Natural killer cell (primary cell): ENCODE results near the gene ATF6B. TPM values are rescaled to one million over a fixed set of nuclear protein-coding genes. Genes with fewer than 3 reads are reported as not detected.
"Not testable (repeated sequence)": the region's sequence is repeated elsewhere in the genome, so short reads cannot be mapped to it uniquely, and the experiment has no call there.

Experiments
- ATAC-seq, 3 donors: fragments of 150-1000 bp in 2 of 3; fragments of 200-7000 bp in 1 of 3; cut with Tn5 transposase; 1 replicate in 1 of 3; 2 replicates in 2 of 3; pipeline ENCODE4 v1.10.0; 2021; ENCODE audit warnings: mild to moderate bottlenecking in 2 of 3, moderate library complexity in 2 of 3
- DNase-seq, 2 donors: peaks; one replicate each; pipeline versions ENCODE4 v3.0.0 to v3.0.0-alpha.2; 2013 to 2021; ENCODE audit warnings: mixed read lengths in 1 of 2
- H3K27ac ChIP-seq: one replicate; pipeline ENCODE4 v1.5.1; 2013; ENCODE audit warnings: mild to moderate bottlenecking, low read length
- H3K27me3 ChIP-seq: one replicate; pipeline ENCODE4 v1.6.1; 2013; ENCODE audit warnings: low read length; ENCODE audit not compliant: control insufficient read depth, insufficient read depth
- H3K36me3 ChIP-seq: one replicate; pipeline ENCODE4 v1.6.1; 2013; ENCODE audit warnings: low read length; ENCODE audit not compliant: control insufficient read depth, insufficient read depth
- H3K4me1 ChIP-seq: one replicate; pipeline ENCODE4 v1.6.1; 2013; ENCODE audit warnings: low read length; ENCODE audit not compliant: control insufficient read depth, insufficient read depth
- H3K4me3 ChIP-seq: one replicate; pipeline ENCODE4 v1.5.1; 2013; ENCODE audit warnings: low read length
- H3K9me3 ChIP-seq: one replicate; pipeline ENCODE4 v1.6.1; 2013; ENCODE audit warnings: low read length; ENCODE audit not compliant: control insufficient read depth, insufficient read depth
- H3K27ac Mint-ChIP-seq, 2 donors: one replicate each; pipeline ENCODE4 v1.8.0; 2022; ENCODE audit warnings: mild to moderate bottlenecking in 2 of 2, mixed read lengths in 2 of 2, moderate library complexity in 1 of 2
- H3K27me3 Mint-ChIP-seq, 2 donors: one replicate each; pipeline ENCODE4 v1.8.0; 2022; ENCODE audit warnings: low read depth in 2 of 2, mixed read lengths in 2 of 2
- H3K36me3 Mint-ChIP-seq: one replicate; pipeline ENCODE4 v1.8.0; 2022; ENCODE audit warnings: mixed read lengths
- H3K4me1 Mint-ChIP-seq, 2 donors: one replicate each; pipeline ENCODE4 v1.8.0; 2022; ENCODE audit warnings: mixed read lengths in 2 of 2
- H3K4me3 Mint-ChIP-seq: one replicate; pipeline ENCODE4 v1.8.0; 2022; ENCODE audit warnings: mild to moderate bottlenecking, moderate library complexity, mixed read lengths
- H3K9me3 Mint-ChIP-seq, 2 donors: one replicate each; pipeline ENCODE4 v1.8.0; 2022; ENCODE audit warnings: mixed read lengths in 2 of 2
- WGBS: methylation state at CpG from one replicate; pipeline ENCODE4 v1.1.7; 2013; ENCODE audit warnings: missing lambda C conversion rate; ENCODE audit not compliant: insufficient coverage; 5-methylcytosine and 5-hydroxymethylcytosine counted together
- intact Hi-C: fragments of 100-400 bp; cut with micrococcal nuclease; formaldehyde crosslinking; loops from one replicate; pipeline ENCODE4 v1.14.2; 2022
- total RNA-seq, 4 donors: library from RNA; stranded (reverse); fragments of 120-200 nt in 1 of 4; gene quantifications; one replicate each; pipeline versions ENCODE4 v1.2.3 to v1.2.4, GENCODE V29; 2013 to 2022
- TF ChIP-seq, protein P1 (sequence below): fragments of 200-600 bp; IDR thresholded peaks from one replicate; pipeline ENCODE4 v1.8.0; 2022; ENCODE audit warnings: antibody characterized with exemption

The ATF6B gene
- total RNA-seq, 3 donors from 2014 or later (not counting 1 experiment from before 2014, with no cell fraction given), result 157 to 187 (median 178) TPM

DNA sequence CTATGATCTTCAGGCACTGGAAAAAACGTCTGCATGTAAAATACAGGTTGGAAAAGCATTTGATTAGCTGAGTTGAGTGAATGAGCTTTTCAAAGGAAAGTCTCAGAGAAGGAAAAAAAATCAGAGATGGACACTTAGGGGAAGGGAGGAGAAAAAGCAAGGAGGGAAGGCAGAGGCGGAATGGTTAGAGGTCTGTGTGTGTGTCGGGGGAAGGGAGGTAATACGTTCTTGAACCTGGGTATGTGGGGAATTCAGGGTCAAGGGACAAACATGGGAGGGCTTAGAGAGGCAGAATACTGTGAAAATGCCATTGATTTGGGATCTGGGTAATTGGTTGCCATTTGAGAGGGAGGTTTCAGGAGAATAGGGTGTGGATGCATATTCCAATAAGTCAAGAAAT lies 18.6 kb upstream of the ATF6B start:
- no peaks in the 10 kb centered on the region for H3K36me3 Mint-ChIP-seq
- no peak overlapping the region for H3K27ac ChIP-seq
- H3K4me3 Mint-ChIP-seq, result peak overlapping the region; percentile 3
- no peaks in the 10 kb centered on the region for H3K36me3 ChIP-seq
- DNase-seq, result no peak
- ATAC-seq, result no peak
- intact Hi-C loops, result no loop called here
- WGBS, result 64% methylated on average over 4 of the region's 4 CpGs
- peaks cover 28% of the 10 kb centered on the region for H3K4me1 ChIP-seq
- H3K9me3 ChIP-seq, result peaks cover 3% of the 10 kb centered on the region
- peaks cover 24 to 42% of the 10 kb centered on the region in 2 donors for H3K27me3 Mint-ChIP-seq
- peaks cover 25 to 44% of the 10 kb centered on the region in 2 donors for H3K4me1 Mint-ChIP-seq
- no peak overlapping the region for H3K27ac Mint-ChIP-seq
- TF ChIP-seq, protein P1, sequence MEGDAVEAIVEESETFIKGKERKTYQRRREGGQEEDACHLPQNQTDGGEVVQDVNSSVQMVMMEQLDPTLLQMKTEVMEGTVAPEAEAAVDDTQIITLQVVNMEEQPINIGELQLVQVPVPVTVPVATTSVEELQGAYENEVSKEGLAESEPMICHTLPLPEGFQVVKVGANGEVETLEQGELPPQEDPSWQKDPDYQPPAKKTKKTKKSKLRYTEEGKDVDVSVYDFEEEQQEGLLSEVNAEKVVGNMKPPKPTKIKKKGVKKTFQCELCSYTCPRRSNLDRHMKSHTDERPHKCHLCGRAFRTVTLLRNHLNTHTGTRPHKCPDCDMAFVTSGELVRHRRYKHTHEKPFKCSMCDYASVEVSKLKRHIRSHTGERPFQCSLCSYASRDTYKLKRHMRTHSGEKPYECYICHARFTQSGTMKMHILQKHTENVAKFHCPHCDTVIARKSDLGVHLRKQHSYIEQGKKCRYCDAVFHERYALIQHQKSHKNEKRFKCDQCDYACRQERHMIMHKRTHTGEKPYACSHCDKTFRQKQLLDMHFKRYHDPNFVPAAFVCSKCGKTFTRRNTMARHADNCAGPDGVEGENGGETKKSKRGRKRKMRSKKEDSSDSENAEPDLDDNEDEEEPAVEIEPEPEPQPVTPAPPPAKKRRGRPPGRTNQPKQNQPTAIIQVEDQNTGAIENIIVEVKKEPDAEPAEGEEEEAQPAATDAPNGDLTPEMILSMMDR, result no peak
- H3K9me3 Mint-ChIP-seq, result no peaks in the 10 kb centered on the region
- H3K4me3 ChIP-seq, result no peak overlapping the region
- peaks cover 21% of the 10 kb centered on the region for H3K27me3 ChIP-seq

DNA sequence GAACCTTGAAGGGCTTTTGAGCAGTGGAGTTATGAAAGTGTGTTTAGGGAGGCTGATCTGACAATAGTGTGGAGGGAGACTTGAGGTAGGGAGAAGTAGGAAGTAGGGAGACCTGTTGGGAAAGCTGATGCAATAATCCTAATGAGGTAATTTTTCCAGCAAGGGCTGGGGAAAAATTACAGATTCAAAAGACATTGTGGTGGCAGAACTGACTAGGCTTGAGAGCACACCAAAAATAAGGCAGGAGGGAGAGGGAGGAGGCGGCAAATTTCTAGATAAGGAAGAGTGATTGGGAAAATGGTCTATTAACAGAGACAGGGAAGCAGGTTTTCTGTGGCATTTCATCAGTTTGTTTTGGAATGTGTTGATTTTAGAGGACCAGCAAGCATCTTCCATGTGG lies 18.2 kb upstream of the ATF6B start:
- H3K27me3 ChIP-seq, result peaks cover 21% of the 10 kb centered on the region
- Mint-ChIP-seq H3K27ac (no peak overlapping the region), H3K27me3 (peaks cover 25 to 43% of the 10 kb centered on the region in 2 donors), H3K4me3 (peak overlapping the region; percentile 3), H3K4me1 (peaks cover 24 to 41% of the 10 kb centered on the region in 2 donors), H3K36me3 (no peaks in the 10 kb centered on the region), H3K9me3 (no peaks in the 10 kb centered on the region)
- no peak overlapping the region for H3K27ac ChIP-seq
- H3K4me1 ChIP-seq, result peaks cover 28% of the 10 kb centered on the region
- no peak overlapping the region for H3K4me3 ChIP-seq
- H3K9me3 ChIP-seq, result peaks cover 3% of the 10 kb centered on the region
- 96% methylated on average over 1 of the region's 1 CpG for WGBS
- TF ChIP-seq, protein P1, result no peak
- ATAC-seq, result no peak
- no peak for DNase-seq
- no peaks in the 10 kb centered on the region for H3K36me3 ChIP-seq
- intact Hi-C loops, result no loop called here

GRCh38 chr6:32144238-32144637 lies 16.2 kb upstream of the ATF6B start:
- DNase-seq, H3K9me3 ChIP-seq, H3K36me3 Mint-ChIP-seq, H3K4me3 ChIP-seq, H3K4me3 Mint-ChIP-seq, ATAC-seq, H3K36me3 ChIP-seq, H3K27ac ChIP-seq, H3K9me3 Mint-ChIP-seq, intact Hi-C loops, H3K27ac Mint-ChIP-seq: not testable (repeated sequence)
- H3K27me3 Mint-ChIP-seq, result peaks cover 19 to 34% of the 10 kb centered on the region in 2 donors
- Histone ChIP-seq H3K27me3 (peaks cover 13% of the 10 kb centered on the region), H3K4me1 (peaks cover 23% of the 10 kb centered on the region)
- peaks cover 19 to 28% of the 10 kb centered on the region in 2 donors for H3K4me1 Mint-ChIP-seq
- WGBS, result 94% methylated on average over 7 of the region's 7 CpGs

DNA sequence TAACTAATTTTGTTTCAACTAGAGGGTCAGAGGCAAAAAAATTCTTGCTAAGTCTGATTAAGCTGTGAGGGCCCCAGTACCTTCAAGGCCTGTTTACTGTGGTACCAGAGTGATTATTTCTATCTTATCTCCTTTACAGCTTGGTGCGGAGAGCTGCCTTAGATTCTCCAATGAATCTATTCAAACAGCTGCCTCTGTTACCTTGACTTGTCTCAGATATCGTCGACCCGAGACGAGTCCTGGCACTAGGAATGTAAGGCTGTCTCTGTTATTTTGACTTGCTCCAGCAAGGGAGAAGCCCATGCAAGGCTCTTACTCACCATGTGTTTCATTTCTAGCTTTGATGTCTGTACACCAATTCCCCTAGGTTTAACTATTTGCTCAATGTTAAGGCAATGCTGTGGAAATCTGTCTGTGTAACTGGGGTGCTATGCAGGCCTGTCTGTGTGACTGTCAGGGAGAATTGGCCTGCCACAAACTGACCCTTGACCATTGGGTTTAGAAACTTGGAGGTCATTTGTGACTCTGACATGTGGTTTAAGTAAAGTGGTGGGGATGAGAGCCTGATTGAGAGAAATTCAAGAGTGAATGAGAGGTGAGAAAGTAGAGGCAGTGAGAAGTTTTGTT lies 12.5 kb upstream of the ATF6B start:
- no peak for ATAC-seq
- Histone ChIP-seq H3K27ac (no peak overlapping the region), H3K9me3 (no peaks in the 10 kb centered on the region)

More for the DNA sequence above, 12.5 kb upstream of the ATF6B start:
- Histone ChIP-seq H3K4me1 (no peaks in the 10 kb centered on the region), H3K4me3 (no peak overlapping the region), H3K36me3 (no peaks in the 10 kb centered on the region), H3K27me3 (no peaks in the 10 kb centered on the region)
- DNase-seq, result no peak
- Mint-ChIP-seq H3K27me3 (peaks cover 9 to 12% of the 10 kb centered on the region in 2 donors), H3K4me1 (no peaks in the 10 kb centered on the region), H3K36me3 (no peaks in the 10 kb centered on the region), H3K9me3 (no peaks in the 10 kb centered on the region), H3K27ac (no peak overlapping the region), H3K4me3 (no peak overlapping the region)
- intact Hi-C loops, result no loop called here
- TF ChIP-seq, protein P1, result no peak
- WGBS, result 89% methylated on average over 5 of the region's 5 CpGs
